ENCODE results near the gene CDK5RAP1.

Gene CDK5RAP1

DNA sequence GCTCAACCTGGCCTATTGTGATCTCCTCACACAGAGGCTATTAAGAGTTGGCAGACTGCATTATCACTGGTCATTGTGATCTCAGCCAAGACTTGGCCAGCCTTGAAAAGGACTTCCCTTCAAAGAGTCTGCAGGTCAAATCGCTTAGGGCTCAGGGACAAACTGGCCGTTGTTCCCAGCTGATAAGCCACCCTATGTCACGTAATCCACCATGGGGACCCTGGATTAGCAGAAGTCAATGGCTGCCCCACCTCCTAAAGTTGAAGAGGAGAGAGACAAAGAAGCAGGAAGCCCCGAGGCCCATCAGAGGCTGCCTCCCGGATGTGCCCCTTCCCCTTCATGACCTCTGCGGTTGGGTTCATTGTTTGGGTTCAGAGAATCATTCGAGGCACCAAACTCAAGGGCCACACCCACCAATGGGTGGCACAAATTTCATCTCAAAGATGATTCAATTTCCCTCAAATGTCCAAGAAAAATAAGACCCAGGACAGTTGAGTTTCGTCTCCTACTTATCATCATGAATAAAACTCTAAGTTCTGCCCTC, 61.7 kb downstream of the CDK5RAP1 start:
- TF ChIP-seq EZH2phosphoT487 (IDR thresholded peaks at IDR 0.05; ENCODE audit: borderline replicate concordance, low read length), result no peak
- no peaks in the 10 kb centered on the region for H3F3A ChIP-seq (ENCODE audit: control insufficient read depth, insufficient read depth)
- no peak overlapping the region for H3K4me3 ChIP-seq (ENCODE audit: low read length)
- no peaks in the 10 kb centered on the region for H3K9me3 ChIP-seq (ENCODE audit: control insufficient read depth, insufficient read depth, low read length)
- no peaks in the 10 kb centered on the region for H3K79me2 ChIP-seq (ENCODE audit: control insufficient read depth, low read length)
- no peaks in the 10 kb centered on the region for H3K27me3 ChIP-seq (ENCODE audit: control insufficient read depth, low read length)
- peaks cover under 1% of the 10 kb centered on the region for H3K4me1 ChIP-seq (ENCODE audit: control insufficient read depth, low read length)
- H3K4me2 ChIP-seq (ENCODE audit: low read length), result no peak overlapping the region
- no peak overlapping the region for H3K27ac ChIP-seq (ENCODE audit: low read depth, low read length)
- H4K20me1 ChIP-seq (ENCODE audit: control insufficient read depth, insufficient read depth, low read depth, low read length), result no peaks in the 10 kb centered on the region
- H3K9me2 ChIP-seq (replicated peaks; ENCODE audit: control insufficient read depth, low read length), result no peaks in the 10 kb centered on the region
- H3K36me3 ChIP-seq (ENCODE audit: control insufficient read depth, low read length), result no peaks in the 10 kb centered on the region

GRCh38 chr20:33338467-33339258, 62.7 kb downstream of the CDK5RAP1 start:
- H3K27ac ChIP-seq (ENCODE audit: low read depth, low read length), result no peak overlapping the region
- no peaks in the 10 kb centered on the region for H3F3A ChIP-seq (ENCODE audit: control insufficient read depth, insufficient read depth)
- no peak overlapping the region for H3K4me3 ChIP-seq (ENCODE audit: low read length)
- no peaks in the 10 kb centered on the region for H3K27me3 ChIP-seq (ENCODE audit: control insufficient read depth, low read length)
- H3K4me2 ChIP-seq (ENCODE audit: low read length), result no peak overlapping the region
- no peaks in the 10 kb centered on the region for H4K20me1 ChIP-seq (ENCODE audit: control insufficient read depth, insufficient read depth, low read depth, low read length)
- H3K9me3 ChIP-seq (ENCODE audit: control insufficient read depth, insufficient read depth, low read length), result no peaks in the 10 kb centered on the region
- H3K9me2 ChIP-seq (replicated peaks; ENCODE audit: control insufficient read depth, low read length), result no peaks in the 10 kb centered on the region
- no peaks in the 10 kb centered on the region for H3K36me3 ChIP-seq (ENCODE audit: control insufficient read depth, low read length)
- no peaks in the 10 kb centered on the region for H3K4me1 ChIP-seq (ENCODE audit: control insufficient read depth, low read length)
- TF ChIP-seq EZH2phosphoT487 (IDR thresholded peaks at IDR 0.05; ENCODE audit: borderline replicate concordance, low read length), result no peak
- TF ChIP-seq CTCF (IDR thresholded peaks at IDR 0.05; ENCODE audit: low read depth, low read length, poor library complexity, severe bottlenecking), result no peak
- H3K79me2 ChIP-seq (ENCODE audit: control insufficient read depth, low read length), result no peaks in the 10 kb centered on the region

- Histone ChIP-seq H3K9me2 (replicated peaks; ENCODE audit: control insufficient read depth, low read length) (no peaks in the 10 kb centered on the region), H3K4me3 (ENCODE audit: low read length) (no peak overlapping the region), H3K36me3 (ENCODE audit: control insufficient read depth, low read length) (no peaks in the 10 kb centered on the region), H4K20me1 (ENCODE audit: control insufficient read depth, insufficient read depth, low read depth, low read length) (no peaks in the 10 kb centered on the region), H3K4me2 (ENCODE audit: low read length) (no peak overlapping the region), H3K9me3 (ENCODE audit: control insufficient read depth, insufficient read depth, low read length) (no peaks in the 10 kb centered on the region), H3K4me1 (ENCODE audit: control insufficient read depth, low read length) (no peaks in the 10 kb centered on the region), H3F3A (ENCODE audit: control insufficient read depth, insufficient read depth) (no peaks in the 10 kb centered on the region), H3K27me3 (ENCODE audit: control insufficient read depth, low read length) (no peaks in the 10 kb centered on the region), H3K27ac (ENCODE audit: low read depth, low read length) (no peak overlapping the region), H3K79me2 (ENCODE audit: control insufficient read depth, low read length) (no peaks in the 10 kb centered on the region)
- TF ChIP-seq EZH2phosphoT487 (IDR thresholded peaks at IDR 0.05; ENCODE audit: borderline replicate concordance, low read length) (no peak), CTCF (IDR thresholded peaks at IDR 0.05; ENCODE audit: low read depth, low read length, poor library complexity, severe bottlenecking) (no peak)
Observed at GRCh38 chr20:33337531-33338165, 63.7 kb downstream of the CDK5RAP1 start.

- Histone ChIP-seq H3K9me3 (ENCODE audit: control insufficient read depth, insufficient read depth, low read length) (no peaks in the 10 kb centered on the region), H3K79me2 (ENCODE audit: control insufficient read depth, low read length) (no peaks in the 10 kb centered on the region), H3K9me2 (replicated peaks; ENCODE audit: control insufficient read depth, low read length) (no peaks in the 10 kb centered on the region), H3K4me3 (ENCODE audit: low read length) (no peak overlapping the region), H3K27me3 (ENCODE audit: control insufficient read depth, low read length) (no peaks in the 10 kb centered on the region), H3K4me2 (ENCODE audit: low read length) (no peak overlapping the region), H3K27ac (ENCODE audit: low read depth, low read length) (no peak overlapping the region), H4K20me1 (ENCODE audit: control insufficient read depth, insufficient read depth, low read depth, low read length) (no peaks in the 10 kb centered on the region), H3K36me3 (ENCODE audit: control insufficient read depth, low read length) (no peaks in the 10 kb centered on the region), H3F3A (ENCODE audit: control insufficient read depth, insufficient read depth) (no peaks in the 10 kb centered on the region), H3K4me1 (ENCODE audit: control insufficient read depth, low read length) (no peaks in the 10 kb centered on the region)
- TF ChIP-seq CTCF (IDR thresholded peaks at IDR 0.05; ENCODE audit: low read depth, low read length, poor library complexity, severe bottlenecking), result no peak
- no peak for TF ChIP-seq EZH2phosphoT487 (IDR thresholded peaks at IDR 0.05; ENCODE audit: borderline replicate concordance, low read length)
Observed at GRCh38 chr20:33337119-33337518, 64.2 kb downstream of the CDK5RAP1 start.
